Adrenal gland (tissue), 5 donors: ENCODE measurements around the gene ADRB1.

Experiments
- POLR2A ChIP-seq, 2 donors: fragments of 450-650 bp; IDR thresholded peaks; one replicate each; pipeline ENCODE4 v1.6.1; 2017; ENCODE audit warnings: antibody characterized with exemption in 2 of 2, mild to moderate bottlenecking in 2 of 2, moderate library complexity in 1 of 2
- TF ChIP-seq, protein P1 (sequence below), 6 experiments: fragments of 450-650 bp in 4 of 6; fragments of 200-600 bp in 2 of 6; sonication (generic) in 1 of 6; IDR thresholded peaks; 1 replicate in 5 of 6; 2 replicates in 1 of 6; pipeline versions ENCODE4 v1.5.1 to v1.8.0; 2016 to 2021; ENCODE audit warnings: antibody characterized with exemption in 6 of 6, mild to moderate bottlenecking in 2 of 6, moderate library complexity in 1 of 6
- donor health status: DM: no; HTN: no; CAD: no.

DNA sequence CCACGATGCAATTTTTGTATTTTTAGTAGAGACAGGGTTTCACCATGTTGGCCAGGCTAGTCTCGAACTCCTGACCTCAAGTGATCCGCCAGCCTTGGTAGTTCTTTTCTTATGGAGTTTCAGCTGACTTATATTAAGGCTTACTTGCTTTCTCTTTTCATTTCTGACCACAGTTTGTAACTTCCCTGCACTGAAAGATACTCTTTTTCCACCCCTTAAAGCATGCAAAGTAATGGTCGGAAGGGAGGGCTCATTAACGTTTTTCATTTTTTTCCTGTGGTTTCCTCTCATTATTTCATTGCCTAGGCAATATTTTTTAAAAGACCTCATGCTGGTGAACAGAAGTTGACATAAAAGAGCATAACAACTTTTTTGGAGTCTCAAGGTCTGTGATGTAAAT lies 27.0 kb downstream of the ADRB1 start:
- TF ChIP-seq POLR2A (IDR thresholded peaks at IDR 0.05): no peak
- TF ChIP-seq, protein P1, sequence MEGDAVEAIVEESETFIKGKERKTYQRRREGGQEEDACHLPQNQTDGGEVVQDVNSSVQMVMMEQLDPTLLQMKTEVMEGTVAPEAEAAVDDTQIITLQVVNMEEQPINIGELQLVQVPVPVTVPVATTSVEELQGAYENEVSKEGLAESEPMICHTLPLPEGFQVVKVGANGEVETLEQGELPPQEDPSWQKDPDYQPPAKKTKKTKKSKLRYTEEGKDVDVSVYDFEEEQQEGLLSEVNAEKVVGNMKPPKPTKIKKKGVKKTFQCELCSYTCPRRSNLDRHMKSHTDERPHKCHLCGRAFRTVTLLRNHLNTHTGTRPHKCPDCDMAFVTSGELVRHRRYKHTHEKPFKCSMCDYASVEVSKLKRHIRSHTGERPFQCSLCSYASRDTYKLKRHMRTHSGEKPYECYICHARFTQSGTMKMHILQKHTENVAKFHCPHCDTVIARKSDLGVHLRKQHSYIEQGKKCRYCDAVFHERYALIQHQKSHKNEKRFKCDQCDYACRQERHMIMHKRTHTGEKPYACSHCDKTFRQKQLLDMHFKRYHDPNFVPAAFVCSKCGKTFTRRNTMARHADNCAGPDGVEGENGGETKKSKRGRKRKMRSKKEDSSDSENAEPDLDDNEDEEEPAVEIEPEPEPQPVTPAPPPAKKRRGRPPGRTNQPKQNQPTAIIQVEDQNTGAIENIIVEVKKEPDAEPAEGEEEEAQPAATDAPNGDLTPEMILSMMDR (IDR thresholded peaks at IDR 0.05): no peak
